DMS153 (cell line): ENCODE data around the gene WNT2.
"Not testable (repeated sequence)": the region's sequence is repeated elsewhere in the genome, so short reads cannot be mapped to it uniquely, and the experiment has no call there.

ENCODE experiments used
- DNase-seq: peaks from one replicate; lab custom pipeline; 2025; lab: John Stamatoyannopoulos, UW

Gene WNT2

GRCh38 chr7:117262546-117262945 lies 60.3 kb downstream of the WNT2 start:
- no peak for DNase-seq

- DNase-seq: no peak
Measured at GRCh38 chr7:117259615-117260014, 63.2 kb downstream of the WNT2 start.

- no peak for DNase-seq
Measured at GRCh38 chr7:117251687-117252086, 71.2 kb downstream of the WNT2 start.

- no peak for DNase-seq
Measured at GRCh38 chr7:117250801-117251200, 72.1 kb downstream of the WNT2 start.

- no peak for DNase-seq
Measured at GRCh38 chr7:117250245-117250644, 72.6 kb downstream of the WNT2 start.

- no peak for DNase-seq
Measured at GRCh38 chr7:117249696-117250095, 73.2 kb downstream of the WNT2 start.

GRCh38 chr7:117248829-117249228 lies 74.0 kb downstream of the WNT2 start:
- no peak for DNase-seq

- DNase-seq: no peak
Measured at GRCh38 chr7:117247809-117248208, 75.0 kb downstream of the WNT2 start.

GRCh38 chr7:117245703-117246102 lies 77.2 kb downstream of the WNT2 start:
- not testable (repeated sequence) for DNase-seq

- no peak for DNase-seq
Measured at GRCh38 chr7:117243390-117243789, 79.5 kb downstream of the WNT2 start.

GRCh38 chr7:117241088-117241487 lies 81.8 kb downstream of the WNT2 start:
- DNase-seq: no peak

- no peak for DNase-seq
Measured at GRCh38 chr7:117238937-117239336, 83.9 kb downstream of the WNT2 start.

GRCh38 chr7:117238472-117238871 lies 84.4 kb downstream of the WNT2 start:
- DNase-seq: no peak

GRCh38 chr7:117237646-117238045 lies 85.2 kb downstream of the WNT2 start:
- DNase-seq: no peak

- no peak for DNase-seq
Measured at GRCh38 chr7:117231047-117231359, 91.9 kb downstream of the WNT2 start.

- no peak for DNase-seq
Measured at GRCh38 chr7:117230276-117231046, 92.4 kb downstream of the WNT2 start.

GRCh38 chr7:117229350-117229749 lies 93.5 kb downstream of the WNT2 start:
- DNase-seq: no peak

GRCh38 chr7:117227091-117227490 lies 95.8 kb downstream of the WNT2 start:
- no peak for DNase-seq

GRCh38 chr7:117225536-117225935 lies 97.3 kb downstream of the WNT2 start:
- DNase-seq: no peak
